Stimulated activated CD8-positive, alpha-beta memory T cell treated with anti-CD3 and anti-CD28 coated beads, Interleukin-12 subunit alpha, Interleukin-12 subunit beta, amount 100 ng/mL, for 4 hours (primary cell): ENCODE data around the gene PACSIN2.
"Not testable (repeated sequence)": the region's sequence is repeated elsewhere in the genome, so short reads cannot be mapped to it uniquely, and the experiment has no call there.

ENCODE experiments used
- DNase-seq: peaks from one replicate; pipeline ENCODE4 v3.0.0-alpha.2; 2020; ENCODE audit warnings: low read depth

PACSIN2 gene

DNA sequence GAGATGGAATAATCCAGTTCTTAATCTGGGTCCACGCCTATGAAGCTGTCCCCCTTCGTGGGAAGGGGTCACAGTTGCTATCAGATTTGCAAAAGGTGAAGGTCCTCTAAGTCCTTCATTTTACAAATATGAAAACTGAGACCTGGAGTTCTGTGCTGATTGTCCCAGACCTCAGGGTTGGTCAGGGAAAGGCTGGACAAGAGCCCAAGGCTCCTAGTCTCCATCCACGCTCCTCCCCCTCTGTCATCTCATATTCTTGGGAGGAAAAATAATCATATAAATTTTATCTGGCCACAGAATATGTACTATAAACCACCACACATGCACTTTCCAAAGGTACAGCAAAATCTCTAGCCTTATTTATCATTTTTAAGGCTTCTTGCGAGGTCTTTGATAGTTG lies 5.5 kb downstream of the PACSIN2 start:
- no peak for DNase-seq

DNA sequence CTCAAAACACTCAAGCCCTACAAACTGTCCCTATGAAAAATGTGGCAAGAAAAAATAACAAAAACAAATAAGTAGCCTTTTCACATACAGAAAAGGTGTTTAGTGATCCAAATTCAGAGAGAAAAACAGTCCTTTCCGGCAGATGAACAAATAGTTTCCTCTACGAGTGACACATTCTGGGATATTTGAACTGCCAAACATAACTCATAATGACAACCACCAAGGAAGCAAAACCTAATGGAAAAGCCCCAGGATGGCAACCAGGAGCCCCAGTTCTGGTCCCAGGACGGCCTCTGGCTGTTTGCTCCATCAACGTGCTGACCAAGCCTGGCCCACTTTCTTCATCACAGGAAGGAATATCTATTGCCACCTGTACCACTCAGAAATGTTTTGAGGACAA lies 6.0 kb downstream of the PACSIN2 start:
- no peak for DNase-seq

DNA sequence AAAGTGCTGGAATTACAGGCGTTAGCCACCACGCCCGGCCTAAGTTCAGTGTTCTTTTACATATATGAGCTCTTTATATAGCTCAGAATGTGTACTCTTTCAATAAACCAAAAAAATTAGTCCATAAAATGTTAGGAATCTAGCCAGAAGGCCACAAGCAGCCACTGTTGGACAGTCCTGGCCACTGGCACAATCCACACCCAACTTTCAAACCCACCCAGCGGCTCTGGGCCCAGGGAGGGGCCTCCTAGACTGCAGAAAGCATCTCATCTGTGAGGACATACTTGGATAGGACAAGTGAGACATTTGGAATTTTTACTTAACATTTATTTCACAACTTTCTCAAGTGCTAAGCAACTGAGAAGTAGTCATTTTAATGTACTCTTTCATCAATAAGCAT lies 6.4 kb downstream of the PACSIN2 start:
- no peak for DNase-seq

DNA sequence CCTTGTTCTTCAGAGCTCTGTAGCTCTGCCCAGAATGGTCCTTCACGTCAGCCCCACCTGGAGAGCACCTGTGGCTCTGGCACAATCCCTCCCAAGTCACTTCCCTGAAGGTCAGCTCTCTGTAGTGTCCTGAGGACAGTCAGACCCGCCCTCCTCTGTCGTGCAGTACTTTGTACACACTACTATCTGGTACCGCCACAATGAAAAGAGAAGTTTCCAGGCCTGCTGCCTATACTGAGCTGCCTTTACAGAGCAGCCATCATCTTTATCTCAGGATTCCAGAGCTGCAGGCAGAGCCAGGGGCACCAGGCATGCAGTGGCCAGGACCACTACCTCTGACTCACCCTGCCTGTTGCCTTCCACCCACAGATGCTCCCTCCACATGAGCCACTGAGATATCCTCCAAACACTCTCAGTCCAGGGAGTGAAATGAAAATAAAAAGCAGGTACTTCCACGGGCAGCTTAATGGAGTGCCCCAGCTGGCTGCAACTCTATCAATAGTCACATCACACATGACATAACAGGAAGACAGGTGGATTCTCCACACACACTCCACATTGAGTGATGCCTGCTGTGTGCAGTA lies 7.3 kb downstream of the PACSIN2 start:
- DNase-seq: no peak

DNA sequence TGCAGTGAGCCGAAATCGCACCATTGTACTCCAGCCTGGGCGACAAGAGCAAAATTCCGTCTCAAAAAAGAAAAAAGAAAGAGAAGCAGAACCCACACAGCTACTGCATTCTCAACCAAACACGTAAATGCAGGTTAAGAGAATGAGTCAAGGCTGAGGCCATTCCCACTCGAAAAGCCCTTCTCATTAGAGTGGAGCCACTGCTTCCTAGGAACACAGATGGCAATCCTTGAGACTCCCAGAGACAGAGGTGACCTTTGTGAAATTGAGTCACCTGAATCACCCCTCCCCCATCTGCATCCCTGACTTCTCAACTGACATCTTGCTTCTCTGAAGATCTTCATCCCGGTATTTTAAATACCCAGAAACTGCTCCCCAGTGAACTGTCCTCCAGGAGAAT lies 8.2 kb downstream of the PACSIN2 start:
- no peak for DNase-seq

DNA sequence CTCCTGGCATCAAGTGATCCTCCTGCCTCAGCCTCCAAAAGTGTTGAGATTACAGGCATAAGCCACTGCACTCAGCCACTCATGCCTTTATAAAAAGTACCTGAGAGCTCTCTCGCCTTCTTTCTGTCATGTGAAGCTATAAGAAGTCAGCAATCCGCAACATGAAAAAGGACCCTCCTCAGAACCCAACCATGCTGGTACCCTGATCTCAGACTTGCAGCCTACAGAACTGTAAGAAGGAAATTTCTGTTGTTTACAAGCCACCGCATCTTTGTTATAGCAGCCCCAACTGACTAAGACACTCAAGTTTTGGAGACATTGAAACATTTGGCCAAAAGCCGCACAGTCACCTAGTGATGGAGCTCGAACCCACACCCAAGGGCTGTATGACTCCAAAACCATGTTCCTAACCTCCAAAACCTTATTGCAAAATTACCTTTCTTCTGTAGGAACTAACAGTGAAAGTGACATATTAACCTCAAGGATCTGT lies 8.9 kb downstream of the PACSIN2 start:
- no peak for DNase-seq

DNA sequence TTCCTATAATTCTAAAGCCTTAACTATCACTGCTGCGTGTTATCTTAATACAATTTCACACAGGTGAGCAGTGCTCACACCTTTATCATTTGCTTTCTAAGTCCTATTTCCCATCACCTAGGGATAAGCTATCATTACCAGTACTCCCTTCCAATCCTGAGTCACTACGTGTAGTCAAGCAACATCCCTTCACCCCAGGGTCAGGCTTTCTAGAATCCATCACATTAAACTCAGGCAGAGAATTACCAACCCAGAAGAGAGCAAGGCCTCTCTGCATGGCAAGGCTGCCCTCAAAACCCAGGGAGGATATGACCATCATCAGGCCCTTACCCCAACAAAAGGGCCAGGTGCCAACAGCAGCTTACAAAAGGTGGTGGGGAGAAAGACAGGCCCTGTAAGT lies 9.8 kb downstream of the PACSIN2 start:
- no peak for DNase-seq

DNA sequence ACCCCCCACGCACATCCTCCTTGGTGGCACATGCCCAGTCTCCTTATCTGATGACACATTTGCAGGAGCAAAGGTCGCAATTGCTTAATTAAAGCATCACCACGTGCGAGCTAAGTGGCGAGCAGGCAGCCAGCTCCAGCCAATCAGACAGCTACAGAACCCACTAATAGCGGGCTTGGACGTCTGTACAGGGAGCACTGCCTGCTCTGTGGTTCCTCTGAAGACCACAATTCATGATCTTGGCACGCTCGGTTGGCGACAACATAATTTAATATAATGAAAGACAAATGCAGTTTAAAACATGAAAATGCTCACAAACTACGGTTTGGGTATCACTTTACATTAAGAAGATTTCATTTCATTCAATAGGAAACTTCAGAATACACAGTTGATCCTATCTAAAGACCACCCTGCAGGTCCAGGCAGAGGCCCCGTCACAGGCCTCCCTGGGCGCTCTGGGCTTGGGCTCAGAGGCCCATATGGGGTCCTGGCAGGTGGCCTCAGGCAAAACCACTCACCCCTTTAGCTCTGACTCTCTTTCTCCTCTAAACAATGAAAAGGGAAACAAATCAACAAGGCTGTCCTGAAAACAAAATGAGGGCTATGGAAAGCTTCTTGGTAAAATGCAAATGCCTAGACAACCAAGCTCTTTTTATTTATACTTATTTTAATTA lies 10.4 kb downstream of the PACSIN2 start:
- DNase-seq: no peak

DNA sequence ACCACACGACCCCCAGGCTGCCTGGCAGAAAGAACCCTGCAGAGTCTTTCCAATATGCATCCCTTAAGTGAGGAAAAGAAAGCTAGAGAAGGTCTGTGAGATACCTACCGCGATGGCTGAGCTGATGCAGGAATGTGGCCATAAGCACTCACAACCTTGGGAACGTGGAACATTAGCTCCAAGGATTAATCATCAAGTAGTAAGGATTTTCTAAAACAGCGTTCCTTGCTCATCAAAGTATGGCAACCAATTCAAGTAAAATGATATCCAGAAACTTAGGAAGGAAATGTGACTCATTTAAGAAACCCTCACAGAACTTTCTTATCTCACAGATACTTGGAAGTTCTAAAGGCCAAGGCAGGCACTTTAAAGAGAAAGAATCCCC lies 12.8 kb downstream of the PACSIN2 start:
- no peak for DNase-seq

DNA sequence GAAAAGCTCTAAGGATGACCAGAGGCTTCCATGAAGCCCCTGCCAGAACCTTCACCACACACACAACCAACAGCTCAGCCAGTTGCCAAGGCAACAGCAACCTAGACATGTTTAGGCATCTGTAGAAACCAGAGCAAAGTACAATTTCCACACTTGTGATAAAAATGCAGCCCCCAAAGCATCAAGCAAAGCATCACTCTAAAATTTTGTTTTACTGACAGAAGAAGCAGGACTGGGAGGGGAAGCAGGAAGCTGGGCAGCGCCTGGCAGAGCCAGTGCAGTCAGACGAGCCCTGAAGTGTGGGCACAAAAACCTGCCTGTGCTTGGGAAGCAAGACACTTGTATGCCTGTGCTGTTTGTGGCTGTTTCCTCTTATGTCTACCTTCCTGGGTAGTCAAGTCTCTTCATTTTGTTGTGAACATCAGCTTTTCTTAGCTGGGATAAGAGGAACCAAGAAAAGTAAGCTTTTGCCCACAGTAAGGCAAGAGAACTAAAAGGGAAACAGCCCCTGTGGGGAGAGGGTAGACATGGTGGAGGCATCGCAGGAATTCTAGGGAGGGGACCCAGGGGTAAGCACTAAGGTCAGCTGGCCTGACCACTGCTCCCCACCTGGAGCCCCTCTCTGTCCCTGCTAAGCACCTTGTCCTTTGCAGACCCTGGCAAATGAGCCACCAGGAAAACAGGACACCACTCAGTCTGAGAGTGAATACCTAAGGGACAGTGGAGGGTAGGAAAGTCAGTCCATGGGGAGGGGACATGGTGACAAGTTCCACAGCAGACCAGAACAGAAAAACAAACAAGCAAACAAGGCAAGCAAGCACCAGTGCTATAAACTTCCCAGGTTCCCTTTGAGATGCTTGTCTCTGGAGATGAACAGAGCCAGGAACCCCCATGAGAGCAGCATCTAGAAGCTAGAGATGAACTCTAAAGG lies 13.4 kb downstream of the PACSIN2 start:
- no peak for DNase-seq

DNA sequence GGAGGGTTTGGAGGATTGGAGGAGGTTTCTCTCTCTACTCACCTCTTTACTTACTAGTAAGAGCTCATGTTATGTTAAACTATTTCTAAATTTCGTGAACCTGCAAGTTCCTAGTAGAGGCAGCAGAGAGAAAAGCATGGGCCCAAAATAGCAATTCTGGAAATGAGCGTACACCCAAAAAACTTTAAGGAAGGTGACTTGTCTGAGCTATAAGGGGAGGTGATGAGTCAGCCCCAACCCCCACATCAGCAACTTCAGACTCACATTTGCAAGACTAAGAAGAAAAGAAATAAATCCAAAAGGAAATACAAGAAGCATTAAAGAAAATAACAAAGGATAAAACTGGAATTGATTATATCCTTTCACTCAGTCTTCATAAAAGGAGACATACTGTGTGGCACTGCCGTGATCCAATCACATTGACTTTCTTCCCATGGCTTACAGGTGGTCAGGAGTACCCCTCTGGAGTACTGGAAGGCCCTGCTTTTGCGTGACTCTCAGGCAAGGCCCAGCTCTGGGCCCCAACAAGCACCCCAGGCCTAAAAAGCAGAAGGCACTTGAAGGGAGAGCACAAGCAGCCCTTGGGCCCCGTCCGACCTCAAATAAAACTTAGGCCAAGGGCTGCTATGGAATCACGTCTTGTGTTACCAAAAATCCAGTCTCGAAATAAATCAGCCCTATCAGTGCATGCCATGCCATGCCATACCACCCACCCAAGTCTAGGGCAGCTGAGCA lies 14.3 kb downstream of the PACSIN2 start:
- no peak for DNase-seq

DNA sequence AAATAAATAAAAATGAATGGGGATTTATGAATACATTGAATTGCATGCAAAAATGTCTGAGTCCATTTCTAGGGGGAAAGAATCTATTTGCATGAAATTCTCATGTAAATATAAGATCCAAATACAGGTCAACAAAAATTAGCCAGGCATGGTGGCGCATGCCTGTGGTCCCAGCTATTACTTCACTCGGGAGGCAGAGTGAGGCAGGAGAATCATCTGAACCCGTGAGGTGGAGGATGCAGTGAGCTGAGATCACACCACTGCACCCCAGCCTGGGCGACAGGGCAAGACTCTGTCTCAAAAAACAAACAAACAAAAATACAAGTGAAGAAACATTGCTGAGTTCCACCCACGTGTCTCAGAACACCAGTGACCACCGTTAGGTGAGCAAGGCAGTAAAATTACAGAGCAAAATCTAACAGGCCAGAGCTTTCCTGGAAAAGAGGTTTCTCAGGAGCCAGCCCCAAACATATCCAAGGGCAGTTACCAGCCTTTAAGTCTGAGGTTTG lies 17.3 kb downstream of the PACSIN2 start:
- no peak for DNase-seq

DNA sequence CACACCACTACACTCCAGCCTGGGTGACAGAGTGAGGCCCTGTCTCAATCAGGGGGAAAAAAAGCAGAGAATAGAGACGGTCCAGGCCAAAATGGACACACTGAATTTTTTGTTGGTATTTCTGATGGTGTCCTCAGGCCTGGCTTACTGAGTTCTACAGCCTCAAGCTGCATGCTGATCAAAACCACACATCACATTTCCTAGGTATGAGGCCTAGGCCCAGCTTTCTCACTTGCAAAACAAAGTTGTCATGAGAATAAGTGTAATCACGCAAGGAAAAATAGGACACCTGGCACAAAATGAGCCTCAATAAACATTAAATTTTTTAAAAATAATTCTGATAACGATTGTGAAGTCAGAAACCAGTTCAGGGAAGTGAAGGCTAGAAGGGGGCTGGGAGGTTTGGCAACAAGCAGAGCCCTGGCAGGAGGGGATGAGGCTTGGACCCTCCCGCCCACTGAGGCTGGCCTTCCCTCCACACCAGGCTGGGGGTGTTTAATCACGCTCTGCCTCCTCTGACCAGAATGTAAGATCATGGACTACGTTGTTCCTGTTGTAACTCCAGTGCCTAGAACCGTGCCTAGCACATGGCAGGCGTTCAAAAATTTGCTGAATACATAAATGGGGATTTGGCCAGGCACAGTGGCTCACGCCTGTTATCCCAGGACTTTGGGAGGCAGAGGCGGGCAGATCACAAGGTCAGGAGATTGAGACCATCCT lies 18.1 kb downstream of the PACSIN2 start:
- DNase-seq: no peak

DNA sequence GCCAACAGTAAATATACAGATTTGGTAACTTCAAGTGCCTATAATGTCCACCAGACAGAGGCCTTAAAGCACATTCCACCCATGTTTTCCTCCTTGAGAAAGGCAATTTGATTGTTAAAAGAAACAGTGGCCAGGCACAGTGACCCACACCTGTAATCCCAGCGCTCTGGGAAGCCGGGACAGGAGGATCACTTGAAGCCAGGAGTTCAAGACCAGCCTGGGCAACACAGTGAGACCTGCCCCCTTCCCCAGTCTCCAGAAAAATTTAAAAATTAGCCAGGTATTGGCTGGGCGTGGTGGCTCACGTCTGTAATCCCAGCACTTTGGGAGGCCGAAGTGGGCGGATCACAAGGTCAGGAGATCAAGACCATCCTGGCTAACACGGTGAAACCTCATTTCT lies 19.3 kb downstream of the PACSIN2 start:
- DNase-seq: not testable (repeated sequence)

DNA sequence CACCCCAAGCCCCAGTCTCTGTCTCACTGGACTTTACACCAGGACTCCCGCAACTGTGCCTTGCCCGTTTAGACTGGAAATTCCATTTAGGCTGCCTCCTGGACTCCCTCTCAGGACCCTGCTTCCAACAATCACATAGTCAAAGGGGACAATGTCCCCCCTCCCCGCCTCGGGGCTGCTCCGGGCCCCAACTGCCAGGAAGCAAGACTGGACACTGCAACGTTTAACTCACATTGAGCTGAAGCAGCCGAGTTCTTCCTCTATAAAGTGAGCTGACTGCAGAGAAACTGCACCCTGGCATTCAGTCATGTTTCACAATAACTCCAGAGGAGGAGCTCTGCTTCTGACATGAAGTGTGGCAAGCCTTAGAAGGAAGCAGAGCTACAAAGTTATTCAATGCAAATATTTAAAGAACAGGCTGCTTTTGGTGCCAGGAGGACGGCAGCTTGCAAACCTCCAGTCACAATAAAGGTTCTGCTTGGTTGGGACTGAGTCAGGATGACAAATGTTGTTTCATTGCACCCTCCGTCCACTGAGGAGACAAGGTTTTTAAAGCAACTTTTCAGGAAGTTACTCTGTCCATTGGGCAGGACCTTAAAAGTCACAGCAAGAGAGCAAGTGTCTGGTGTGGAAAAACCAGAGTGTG lies 19.9 kb downstream of the PACSIN2 start:
- no peak for DNase-seq

DNA sequence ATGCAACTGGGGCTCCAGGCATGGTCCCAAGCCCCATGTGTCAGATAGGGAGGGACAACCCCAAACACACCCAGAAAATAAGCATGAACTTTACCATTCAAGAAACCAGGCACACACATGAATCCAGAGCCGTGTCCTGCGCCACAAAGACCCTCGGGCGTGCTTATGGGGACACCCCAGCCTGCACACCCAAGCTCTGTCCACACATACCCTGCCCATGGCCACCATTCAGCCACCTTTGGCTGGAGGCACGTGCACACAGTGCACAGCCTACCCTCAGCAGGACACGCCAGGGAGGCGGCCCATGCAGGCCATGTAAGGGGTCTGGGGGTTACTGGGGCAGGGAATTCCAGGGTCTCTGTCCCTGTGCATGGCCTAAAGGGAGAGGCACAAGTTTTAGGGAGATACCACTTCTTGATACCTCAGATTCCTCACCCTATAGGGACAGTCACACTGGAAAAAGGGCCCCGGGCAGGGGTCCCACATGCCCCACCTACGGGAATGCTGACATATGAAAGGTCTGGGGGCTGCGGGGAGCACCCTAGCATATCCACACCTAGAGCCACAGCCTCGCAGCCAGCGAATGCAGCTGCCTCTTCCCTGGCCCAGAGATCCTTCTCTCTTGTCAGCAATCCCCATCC lies 20.6 kb downstream of the PACSIN2 start:
- no peak for DNase-seq

DNA sequence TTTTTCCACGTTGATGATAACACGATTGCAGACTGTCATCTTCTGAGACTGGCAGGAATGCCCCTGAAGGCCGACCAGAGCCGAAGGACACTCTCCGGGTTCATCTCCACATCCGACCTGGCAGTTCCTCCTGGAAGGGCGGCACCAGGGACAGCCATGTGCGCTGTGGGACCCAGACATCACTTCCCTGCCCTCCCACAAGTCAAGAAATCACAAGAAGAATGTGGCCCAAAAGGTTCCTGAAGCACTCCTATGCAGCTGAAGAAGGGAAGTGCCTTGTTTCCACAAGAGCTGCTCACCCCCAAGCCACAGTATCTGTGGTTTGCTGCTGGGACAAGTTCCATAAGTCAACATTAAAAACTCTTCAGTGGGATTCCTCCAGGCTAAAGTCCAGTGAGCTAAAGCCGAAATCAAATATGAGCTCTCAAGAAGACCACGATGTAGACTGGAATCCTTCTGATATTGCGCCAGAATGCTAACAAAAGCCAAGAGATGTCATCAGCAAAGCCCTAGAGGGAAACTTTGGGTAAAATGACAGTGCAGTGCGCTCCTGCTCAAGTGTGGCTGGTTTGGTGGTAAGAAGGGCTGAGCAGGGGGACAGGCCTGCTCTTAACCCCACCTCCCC lies 21.2 kb downstream of the PACSIN2 start:
- DNase-seq: no peak

DNA sequence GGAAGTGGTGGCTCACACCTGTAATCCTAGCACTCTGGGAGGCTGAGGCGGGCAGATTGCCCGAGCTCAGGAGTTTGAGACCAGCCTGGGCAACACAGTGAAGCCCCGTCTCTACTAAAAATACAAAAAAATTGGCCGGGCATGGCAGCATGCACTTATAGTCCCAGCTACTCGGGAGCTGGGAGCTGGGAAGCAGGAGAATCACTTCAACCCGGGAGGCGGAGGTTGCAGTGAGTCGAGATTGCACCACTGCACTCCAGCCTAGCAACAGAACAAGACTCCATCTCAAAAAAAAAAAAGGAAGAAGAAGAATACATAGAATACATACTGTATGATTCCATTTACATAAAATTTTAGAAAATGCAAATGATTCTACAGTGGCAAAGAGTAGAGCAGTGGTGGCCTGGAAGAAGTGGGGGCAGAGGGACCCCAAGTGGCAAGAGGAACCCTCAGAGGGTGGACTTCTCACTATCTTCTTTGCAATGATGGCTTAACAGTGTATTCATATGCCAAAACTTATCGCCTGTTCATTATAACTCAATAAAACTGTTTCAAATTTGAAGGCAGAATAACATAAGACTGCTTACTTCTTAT lies 22.0 kb downstream of the PACSIN2 start:
- DNase-seq: no peak

DNA sequence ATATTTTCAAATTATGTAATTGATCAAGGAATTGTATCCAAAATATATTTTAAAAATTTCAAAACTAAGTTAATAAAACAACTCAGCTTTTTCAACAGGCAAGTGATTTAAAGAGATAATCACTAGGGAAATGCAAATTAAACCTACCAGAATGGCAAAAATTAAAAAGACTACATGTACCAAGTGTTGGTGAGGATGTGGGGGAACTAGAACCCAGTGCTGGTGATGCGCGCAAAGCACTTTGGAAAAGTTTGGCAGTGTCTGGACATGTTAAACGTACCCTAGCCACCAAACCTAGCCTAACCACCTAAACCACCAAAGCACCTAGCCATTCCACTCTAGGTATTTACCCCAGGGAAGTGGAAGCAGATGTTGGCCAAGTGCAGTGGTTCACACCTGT lies 22.9 kb downstream of the PACSIN2 start:
- DNase-seq: no peak
